ENCODE data around the gene PAQR9. TPM values are rescaled to one million over a fixed set of nuclear protein-coding genes. Genes with fewer than 3 reads are reported as not detected.

PAQR9 gene
- total and polyA plus RNA-seq, 9 of the 15 experiments (the other 6 are each of a cell fraction or from before 2014, with no cell fraction given) = 0.04 to 0.58 (median 0.22) TPM

GRCh38 chr3:142962175-142962519 lies 1.3 kb downstream of the PAQR9 start:
- ChIA-PET CTCF (ENCODE audit: low intra/inter-chr PET ratio) (no interaction called here), POLR2A (interaction anchor here (0.6 to 1.8 kb wide), 3 partner anchors 10 to 22 kb away, joined by 4 to 6 read pairs (median 5); no protein-coding TSS in a partner anchor)
- Histone ChIP-seq H3K4me1 (replicated peaks in 1 of 2; ENCODE audit: control insufficient read depth in 2 of 2, insufficient read depth in 2 of 2, low read length in 2 of 2) (peaks cover 8 to 23% of the 10 kb centered on the region in 2 experiments; a peak in 4 of 5 replicates), H3K79me2 (ENCODE audit: control insufficient read depth, insufficient read depth, low read length) (no peaks in the 10 kb centered on the region), H3K27me3 (ENCODE audit: control insufficient read depth in 2 of 2, insufficient read depth in 2 of 2, low read length in 2 of 2) (no peaks in the 10 kb centered on the region), H3K4me2 (ENCODE audit: insufficient read depth, low read length) (no peak overlapping the region), H3K27ac (ENCODE audit: extremely low read depth, low read depth, low read length) (no peak overlapping the region), H4K20me1 (replicated peaks; ENCODE audit: control insufficient read depth, insufficient read depth, low read length) (no peaks in the 10 kb centered on the region), H3K9ac (ENCODE audit: insufficient read depth in 1 of 2, low read depth in 2 of 2, low read length in 2 of 2) (no peak overlapping the region), H3K4me3 (no peak overlapping the region), H3K36me3 (ENCODE audit: control insufficient read depth, insufficient read depth, low read length) (no peaks in the 10 kb centered on the region), H2AFZ (ENCODE audit: low read depth, low read length) (no peak overlapping the region), H3K9me1 (ENCODE audit: control insufficient read depth, insufficient read depth, low read length) (no peaks in the 10 kb centered on the region), H3K9me3 (replicated peaks; ENCODE audit: control insufficient read depth, insufficient read depth, low read depth, low read length) (peaks cover 2% of the 10 kb centered on the region; the same call in 1 of the 2 replicates)
- BruUV-seq (replicated peaks) = no TSS peak
- intact Hi-C loops (cut with micrococcal nuclease) = no loop called here
- FAIRE-seq (no peak), ATAC-seq (no peak), DNase-seq (ENCODE audit: extremely low read depth in 1 of 4, low spot score in 3 of 4) (no peak)
- in situ Hi-C loops (cut with MboI) = no loop called here
- TF ChIP-seq DIDO1 (tag; IDR thresholded peaks at IDR 0.05; ENCODE audit: low read depth) = no peak
- TF ChIP-seq CGGBP1 (CRISPR knock-in tag; IDR thresholded peaks at IDR 0.05) = no peak
- no peak for TF ChIP-seq ZNF217 (CRISPR knock-in tag; IDR thresholded peaks at IDR 0.05)
- no peak for TF ChIP-seq HINFP (tag; conservative IDR thresholded peaks at IDR 0.05; ENCODE audit: low read depth)
- TF ChIP-seq HSF4 (CRISPR knock-in tag; IDR thresholded peaks at IDR 0.05; ENCODE audit: borderline replicate concordance) = no peak
- TF ChIP-seq POLR3A (IDR thresholded peaks at IDR 0.05; ENCODE audit: borderline replicate concordance, extremely low read depth, insufficient read depth, insufficient read length) = no peak
- no peak for TF ChIP-seq TCF3 (CRISPR knock-in tag; IDR thresholded peaks at IDR 0.05)
- no peak for TF ChIP-seq REST (IDR thresholded peaks at IDR 0.05; ENCODE audit: borderline replicate concordance)
- no peak for TF ChIP-seq REST (CRISPR knock-in tag; IDR thresholded peaks at IDR 0.05; ENCODE audit: low read depth)
- TF ChIP-seq SMARCC2 (IDR thresholded peaks at IDR 0.05; ENCODE audit: low read depth) = no peak
- TF ChIP-seq SMC3 (conservative IDR thresholded peaks at IDR 0.05; ENCODE audit: insufficient read depth, low read depth, low read length) = no peak
- WGBS (ENCODE audit: insufficient coverage, low coverage, missing lambda C conversion rate) = 93% methylated on average over 14 of the region's 19 CpGs

Data from K562 (cell line).